ENCODE results near the gene CNIH3.

GRCh38 chr1:224745394-224745793, 129.3 kb downstream of the CNIH3 start:
- no peak for TF ChIP-seq CTCF (IDR thresholded peaks at IDR 0.05)
- no peak for TF ChIP-seq POLR2AphosphoS5 (IDR thresholded peaks at IDR 0.05)
